GM19193 (cell line): ENCODE results near the gene DEK.
A peak's percentile ranks its signal among the peaks of the same experiment; 100 is the strongest.

Experiments used
- POLR2A ChIP-seq: IDR thresholded peaks from 4 replicates; pipeline ENCODE4 v1.6.1; 2011; ENCODE audit not compliant: insufficient read depth, insufficient read length; ENCODE audit errors: extremely low read depth

The DEK gene, protein sequence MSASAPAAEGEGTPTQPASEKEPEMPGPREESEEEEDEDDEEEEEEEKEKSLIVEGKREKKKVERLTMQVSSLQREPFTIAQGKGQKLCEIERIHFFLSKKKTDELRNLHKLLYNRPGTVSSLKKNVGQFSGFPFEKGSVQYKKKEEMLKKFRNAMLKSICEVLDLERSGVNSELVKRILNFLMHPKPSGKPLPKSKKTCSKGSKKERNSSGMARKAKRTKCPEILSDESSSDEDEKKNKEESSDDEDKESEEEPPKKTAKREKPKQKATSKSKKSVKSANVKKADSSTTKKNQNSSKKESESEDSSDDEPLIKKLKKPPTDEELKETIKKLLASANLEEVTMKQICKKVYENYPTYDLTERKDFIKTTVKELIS

DNA sequence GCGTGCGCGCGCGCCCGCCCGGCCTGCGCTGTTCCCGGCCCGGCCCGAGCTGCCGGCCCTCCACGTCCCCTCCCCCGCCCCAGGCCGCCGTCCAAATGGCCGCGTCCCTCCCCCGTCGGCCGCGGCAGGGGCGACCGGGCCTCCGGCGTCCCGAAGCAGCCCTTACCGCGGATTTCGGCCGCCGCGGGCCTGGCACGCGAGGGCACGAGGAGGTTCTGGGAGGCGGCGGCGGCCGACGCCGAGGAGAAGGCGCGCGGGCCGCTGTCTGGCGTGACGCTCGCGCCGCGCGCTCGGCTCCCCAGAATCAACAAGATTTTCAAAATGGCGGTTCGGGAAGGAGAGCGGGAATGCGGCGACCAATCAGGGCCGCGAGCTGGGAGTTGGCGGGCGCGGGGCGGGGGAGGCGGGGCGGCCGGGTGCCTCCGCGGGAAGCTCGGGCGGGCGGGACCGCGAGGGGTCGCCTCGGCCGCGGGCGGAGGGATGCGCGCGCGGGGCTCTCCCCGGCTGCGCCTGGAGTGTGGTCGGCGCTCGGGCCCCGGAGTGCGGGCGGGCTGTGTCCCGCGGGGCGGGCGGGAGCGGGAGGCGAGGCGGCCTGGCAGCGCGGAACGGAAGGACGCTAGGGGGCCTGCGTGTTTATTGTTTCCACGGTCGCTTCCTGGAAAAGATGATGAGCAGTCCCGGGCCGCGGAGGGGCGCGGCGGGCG lies at the start of gene DEK:
Gene DEK, minus strand, starts transcription at position 312 of the 704 bp plus-strand sequence. CDS start 543 bp downstream, outside the sequence.
- peak; percentile 62 for TF ChIP-seq POLR2A

DNA sequence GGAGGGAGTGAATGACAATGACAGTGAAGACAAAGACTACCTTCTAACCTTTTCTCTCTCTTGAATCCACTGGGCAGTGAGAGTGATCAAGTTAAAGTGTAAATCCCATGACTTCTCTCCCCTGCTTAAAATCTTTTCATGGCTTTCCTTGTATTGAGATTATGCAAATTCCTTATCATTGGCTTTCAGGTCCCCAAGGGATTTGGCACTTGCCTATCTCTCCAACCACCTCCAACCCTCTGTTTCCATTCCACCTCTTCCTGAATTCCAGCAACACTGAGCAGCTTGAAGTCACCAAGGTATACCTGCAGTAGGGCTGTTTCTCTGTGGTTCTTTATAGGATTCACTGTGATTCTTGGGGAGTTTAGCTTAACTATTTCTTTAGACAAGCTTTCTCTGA lies 48.0 kb upstream of the DEK start:
- TF ChIP-seq POLR2A, result no peak

GRCh38 chr6:18309046-18309445 lies 44.7 kb upstream of the DEK start:
- no peak for TF ChIP-seq POLR2A

DNA sequence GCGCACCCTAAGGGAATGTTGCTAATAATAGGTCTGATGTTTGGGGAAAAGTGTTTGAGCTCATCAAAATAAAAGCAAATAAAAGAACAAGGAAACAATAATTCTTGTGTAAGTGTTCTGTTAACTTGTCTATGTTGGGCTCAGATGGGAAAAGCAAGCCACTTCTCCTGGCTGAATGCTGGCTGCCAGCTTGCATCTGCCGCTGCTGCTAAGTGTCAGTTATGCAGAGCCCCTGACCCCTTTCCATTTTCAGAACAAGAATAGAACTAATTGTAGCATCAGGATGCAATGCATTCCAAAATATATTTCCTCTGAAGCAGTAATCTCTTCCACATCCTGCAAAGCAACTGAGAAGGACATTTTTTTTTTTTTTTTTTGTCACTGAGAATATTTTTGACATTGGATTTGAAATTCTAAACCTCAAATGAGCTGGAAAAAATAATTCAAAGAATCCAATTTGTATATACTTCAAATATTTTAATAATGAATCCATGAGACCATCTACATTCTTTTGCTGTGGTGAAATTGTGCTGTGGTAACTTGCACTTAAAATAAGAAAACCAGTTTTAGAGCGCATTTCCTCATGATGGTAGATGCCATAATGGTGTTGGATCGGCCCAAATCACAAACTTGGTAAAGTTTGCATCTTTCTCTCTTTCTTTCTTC lies 43.9 kb upstream of the DEK start:
- no peak for TF ChIP-seq POLR2A

DNA sequence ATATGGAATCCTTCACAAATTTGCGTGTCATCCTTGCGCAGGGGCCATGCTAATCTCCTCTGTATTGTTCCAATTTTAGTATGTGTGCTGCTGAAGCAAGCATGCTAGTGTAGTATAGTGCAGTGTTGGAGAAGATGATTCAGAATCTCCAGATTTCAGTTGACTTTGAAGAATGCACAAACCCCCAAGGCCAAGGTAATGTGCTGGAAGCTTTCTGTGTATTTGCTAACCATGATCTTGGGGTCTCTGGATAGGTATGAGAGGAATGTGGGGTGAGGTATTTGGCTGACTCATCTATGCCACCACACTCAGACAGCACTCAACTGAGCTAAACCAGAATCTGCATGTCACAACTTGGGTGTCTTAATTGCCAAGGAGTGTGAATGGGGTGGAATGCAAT lies 42.6 kb upstream of the DEK start:
- TF ChIP-seq POLR2A, result no peak

- no peak for TF ChIP-seq POLR2A
These were observed 38.5 kb upstream of the DEK start for GRCh38 chr6:18302561-18303439.

GRCh38 chr6:18293076-18293904 lies 29.0 kb upstream of the DEK start:
- TF ChIP-seq POLR2A, result no peak

GRCh38 chr6:18289283-18289682 lies 25.0 kb upstream of the DEK start:
- no peak for TF ChIP-seq POLR2A

DNA sequence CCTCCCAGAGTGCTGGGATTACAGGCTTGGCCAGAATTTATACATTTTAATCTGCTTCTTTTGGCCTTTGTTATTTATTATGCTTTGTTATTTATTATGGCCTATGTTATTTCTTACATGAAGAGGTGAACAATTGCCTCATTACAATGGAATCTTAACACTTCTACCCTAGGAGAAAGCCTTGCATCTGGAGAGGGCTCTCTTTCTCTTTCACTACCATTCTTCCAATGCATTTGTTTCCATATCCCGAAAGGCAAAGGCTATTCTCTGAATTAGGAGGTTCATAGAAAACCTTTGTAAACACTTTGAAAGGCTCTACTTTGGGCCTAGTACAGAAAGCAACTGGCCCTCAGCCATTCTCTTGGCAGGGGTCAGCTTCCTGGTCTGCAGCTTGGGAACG lies 19.9 kb upstream of the DEK start:
- no peak for TF ChIP-seq POLR2A

- no peak for TF ChIP-seq POLR2A
These were observed 17.2 kb upstream of the DEK start for GRCh38 chr6:18281564-18281963.

DNA sequence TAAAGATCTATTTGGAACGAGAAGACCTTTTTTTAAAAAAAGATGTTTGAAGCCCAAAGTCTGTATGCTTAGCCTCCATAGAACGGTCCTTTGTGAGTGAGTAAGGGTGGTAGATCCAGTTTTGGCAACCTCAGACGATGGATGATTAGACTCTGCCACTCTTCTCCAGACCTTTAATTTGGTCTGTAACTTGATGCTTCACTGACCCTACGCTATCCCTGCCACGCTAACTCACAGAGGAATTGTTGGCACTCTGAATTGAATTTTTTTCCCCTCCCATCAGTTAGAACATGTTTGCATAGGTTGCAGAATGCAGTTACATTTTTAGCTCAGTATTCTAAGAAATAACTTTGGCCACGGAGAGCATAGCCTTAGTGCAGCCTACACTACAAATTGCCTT lies 15.8 kb upstream of the DEK start:
- no peak for TF ChIP-seq POLR2A

DNA sequence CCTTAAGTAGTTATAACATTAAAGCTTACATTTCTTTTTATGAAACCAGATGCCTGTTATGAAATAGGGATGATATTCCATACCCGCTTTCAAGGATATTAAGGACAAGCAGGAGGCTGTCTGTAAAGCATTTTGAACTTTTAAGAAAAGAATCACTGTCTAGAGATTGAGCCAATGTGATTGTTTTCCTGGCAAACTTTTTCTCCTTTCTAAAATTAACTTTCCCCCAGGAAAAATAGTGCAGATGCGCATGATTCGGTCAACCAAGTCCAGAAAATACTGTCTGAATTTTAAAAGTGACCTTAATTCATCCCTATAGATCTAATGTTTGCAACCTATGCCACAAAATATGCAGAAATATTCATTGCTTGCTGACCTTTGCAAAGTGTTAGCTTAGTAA lies 15.1 kb upstream of the DEK start:
- TF ChIP-seq POLR2A, result no peak

GRCh38 chr6:18277237-18278006 lies 13.1 kb upstream of the DEK start:
- TF ChIP-seq POLR2A, result no peak
